HEK293 (cell line): ENCODE measurements around the gene FILIP1.
A peak's percentile ranks its signal among the peaks of the same experiment; 100 is the strongest.

Source experiments
- ATF2 ChIP-seq: fragments of 450-650 bp; formaldehyde crosslinking; IDR thresholded peaks from 2 replicates; pipeline ENCODE4 v1.5.1; 2016; ENCODE audit warnings: missing biosample characterization, missing genetic modification characterization, low read depth
- GLIS1 ChIP-seq: fragments of 450-650 bp; formaldehyde crosslinking; IDR thresholded peaks from 2 replicates; pipeline ENCODE4 v1.5.1; 2016; ENCODE audit warnings: missing biosample characterization, missing genetic modification characterization
- MEIS1 ChIP-seq: sonication (generic); formaldehyde crosslinking; IDR thresholded peaks from 2 replicates; pipeline ENCODE4 v1.8.1; 2022; ENCODE audit warnings: missing genetic modification reagents, mild to moderate bottlenecking, borderline replicate concordance
- MZF1 ChIP-seq: fragments of 450-650 bp; formaldehyde crosslinking; IDR thresholded peaks from 2 replicates; pipeline ENCODE4 v1.5.1; 2017; ENCODE audit warnings: missing biosample characterization, missing genetic modification characterization, borderline replicate concordance
- PRDM10 ChIP-seq: fragments of 450-650 bp; formaldehyde crosslinking; IDR thresholded peaks from 2 replicates; pipeline ENCODE4 v1.5.1; 2016; ENCODE audit warnings: missing biosample characterization, missing genetic modification characterization
- PRDM6 ChIP-seq: fragments of 450-650 bp; formaldehyde crosslinking; IDR thresholded peaks from 2 replicates; pipeline ENCODE4 v1.5.1; 2017; ENCODE audit warnings: missing biosample characterization, missing genetic modification characterization
- TRIM28 ChIP-seq: IDR thresholded peaks from 2 replicates; pipeline ENCODE4 v1.6.1; 2011; ENCODE audit warnings: low read length, control low read depth, borderline replicate concordance
- ZFP41 ChIP-seq: fragments of 450-650 bp; formaldehyde crosslinking; IDR thresholded peaks from 2 replicates; pipeline ENCODE4 v1.5.1; 2016; ENCODE audit warnings: missing biosample characterization, missing genetic modification characterization, borderline replicate concordance
- ZNF10 ChIP-seq: fragments of 450-650 bp; formaldehyde crosslinking; IDR thresholded peaks from 2 replicates; pipeline ENCODE4 v1.5.1; 2017; ENCODE audit warnings: missing biosample characterization, missing genetic modification characterization
- ZNF184 ChIP-seq: fragments of 450-650 bp; IDR thresholded peaks from 2 replicates; pipeline ENCODE4 v1.5.1; 2018; ENCODE audit warnings: missing biosample characterization, mild to moderate bottlenecking, missing genetic modification characterization
- ZNF311 ChIP-seq: fragments of 450-650 bp; formaldehyde crosslinking; IDR thresholded peaks from 2 replicates; pipeline ENCODE4 v1.5.1; 2017; ENCODE audit warnings: missing biosample characterization, missing genetic modification characterization, borderline replicate concordance
- ZNF341 ChIP-seq: fragments of 450-650 bp; formaldehyde crosslinking; IDR thresholded peaks from 2 replicates; pipeline ENCODE4; 2016; ENCODE audit warnings: low read depth, missing biosample characterization, missing genetic modification characterization
- ZNF366 ChIP-seq: fragments of 450-650 bp; formaldehyde crosslinking; conservative IDR thresholded peaks from 2 replicates; pipeline ENCODE4 v1.5.1; 2016; ENCODE audit warnings: missing biosample characterization, missing genetic modification characterization
- ZNF514 ChIP-seq: fragments of 450-650 bp; formaldehyde crosslinking; IDR thresholded peaks from 2 replicates; pipeline ENCODE4 v1.5.1; 2016; ENCODE audit warnings: missing biosample characterization, missing genetic modification characterization
- ZNF518A ChIP-seq: fragments of 450-650 bp; formaldehyde crosslinking; conservative IDR thresholded peaks from 2 replicates; pipeline ENCODE4 v1.5.1; 2016; ENCODE audit warnings: low read depth, missing biosample characterization, missing genetic modification characterization
- ZNF529 ChIP-seq: fragments of 450-650 bp; formaldehyde crosslinking; IDR thresholded peaks from 2 replicates; pipeline ENCODE4 v1.5.1; 2017; ENCODE audit warnings: missing genetic modification characterization, missing biosample characterization; ENCODE audit not compliant: insufficient replicate concordance
- ZNF610 ChIP-seq: fragments of 450-650 bp; formaldehyde crosslinking; IDR thresholded peaks from 2 replicates; pipeline ENCODE4 v1.5.1; 2016; ENCODE audit warnings: missing biosample characterization, missing genetic modification characterization, borderline replicate concordance
- ZNF639 ChIP-seq: fragments of 450-650 bp; formaldehyde crosslinking; IDR thresholded peaks from 2 replicates; pipeline ENCODE4 v1.5.1; 2016; ENCODE audit warnings: missing biosample characterization, missing genetic modification characterization
- ZNF76 ChIP-seq: fragments of 450-650 bp; formaldehyde crosslinking; IDR thresholded peaks from 2 replicates; pipeline ENCODE4; 2016; ENCODE audit warnings: low read depth, missing biosample characterization, missing genetic modification characterization, borderline replicate concordance

FILIP1 gene

GRCh38 chr6:75334266-75335040 lies 159.1 kb downstream of the FILIP1 start (continued):
- TF ChIP-seq ZNF518A (tag by site-specific recombination) (0 out of 2 replicates have a peak, but pooled peaks have one; percentile 30), ZNF514 (tag by site-specific recombination) (no peak), ZNF10 (tag by site-specific recombination) (0 out of 2 replicates have a peak, but pooled peaks have one; percentile 7), PRDM6 (tag by site-specific recombination) (peak; percentile 80), GLIS1 (tag by site-specific recombination) (no peak), ZNF341 (peak; percentile 57), ATF2 (tag by site-specific recombination) (peak; percentile 99), ZNF311 (tag by site-specific recombination) (no peak), TRIM28 (peak; percentile 81; the same call in 1 of the 2 replicates), ZNF610 (no peak), ZNF529 (tag by site-specific recombination) (no peak), MZF1 (tag by site-specific recombination) (no peak), PRDM10 (tag by site-specific recombination) (peak; percentile 88), ZNF76 (tag by site-specific recombination) (0 out of 2 replicates have a peak, but pooled peaks have one; percentile 42), ZNF184 (tag by site-specific recombination) (peak; percentile 69; the same call in 1 of the 2 replicates), ZNF366 (tag by site-specific recombination) (peak; percentile 68), ZFP41 (no peak), ZNF639 (tag by site-specific recombination) (0 out of 2 replicates have a peak, but pooled peaks have one; percentile 46), MEIS1 (CRISPR knock-in tag) (no peak)
